ENCODE results near the gene PGM1. TPM values are rescaled to one million over a fixed set of nuclear protein-coding genes. Genes with fewer than 3 reads are reported as not detected.

PGM1 gene
- total RNA-seq, 1 donor from 2014 or later: 199 TPM

DNA sequence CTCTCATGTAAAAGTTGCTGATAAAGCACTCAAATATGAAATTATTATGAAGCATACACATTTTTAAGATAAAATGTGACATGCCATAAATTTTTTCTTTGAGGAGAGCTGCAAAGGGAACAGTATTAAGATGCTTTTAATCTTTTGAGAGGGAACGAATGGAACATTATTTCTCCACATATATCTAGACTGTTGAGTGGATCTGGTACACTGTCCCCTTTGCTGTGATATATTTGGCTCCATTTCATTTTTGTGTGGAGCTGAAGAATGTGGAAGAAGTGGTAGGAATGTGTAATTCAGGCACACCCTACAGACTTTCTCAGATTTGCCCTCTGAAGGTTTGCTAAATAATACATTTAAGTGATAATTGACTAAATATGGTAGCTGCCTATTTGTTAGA is 31.7 kb downstream of the PGM1 start:
- intact Hi-C loops (cut with DNase I): no loop called here
- DNase-seq (ENCODE audit: low spot score): no peak

DNA sequence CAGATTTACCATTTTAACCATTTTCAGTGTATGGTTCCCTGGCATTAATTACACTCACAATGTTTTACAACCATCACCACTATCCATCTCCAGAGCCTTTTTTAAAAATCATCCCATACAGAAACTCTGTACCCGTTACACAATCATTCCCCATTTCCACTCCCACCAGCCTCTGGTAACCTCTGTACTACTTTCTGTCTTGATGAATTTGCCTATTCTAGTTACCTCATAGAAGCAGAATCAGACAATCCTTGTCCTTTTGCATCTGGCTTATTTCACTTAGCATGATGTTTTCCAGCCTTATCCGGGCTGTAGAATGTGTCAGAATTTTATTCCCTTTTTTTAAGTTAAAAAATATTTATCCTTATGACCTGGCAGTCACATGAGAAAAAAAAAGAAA is 33.0 kb downstream of the PGM1 start:
- no peak for DNase-seq (ENCODE audit: low spot score)
- intact Hi-C loops (cut with DNase I): no loop called here

DNA sequence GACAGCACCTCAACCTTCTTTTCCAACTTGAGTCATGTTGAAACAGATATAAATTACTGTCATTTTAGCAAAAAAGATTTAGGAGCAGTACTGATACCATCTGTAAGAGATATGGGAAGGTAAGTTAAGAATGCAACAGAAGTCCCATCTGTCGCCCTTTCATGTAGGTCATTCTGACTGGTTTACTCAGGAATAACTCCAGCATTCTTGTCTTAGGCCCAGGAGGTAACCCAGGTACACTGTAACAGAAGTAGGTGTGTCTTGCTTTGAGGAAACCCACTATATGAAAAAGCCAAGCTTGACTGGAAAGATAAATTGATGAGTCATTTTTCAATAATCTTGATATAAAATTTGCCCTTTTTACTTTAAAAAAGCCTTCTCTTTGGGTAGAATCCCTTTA is 35.4 kb downstream of the PGM1 start:
- intact Hi-C loops (cut with DNase I): no loop called here
- no peak for DNase-seq (ENCODE audit: low spot score)

DNA sequence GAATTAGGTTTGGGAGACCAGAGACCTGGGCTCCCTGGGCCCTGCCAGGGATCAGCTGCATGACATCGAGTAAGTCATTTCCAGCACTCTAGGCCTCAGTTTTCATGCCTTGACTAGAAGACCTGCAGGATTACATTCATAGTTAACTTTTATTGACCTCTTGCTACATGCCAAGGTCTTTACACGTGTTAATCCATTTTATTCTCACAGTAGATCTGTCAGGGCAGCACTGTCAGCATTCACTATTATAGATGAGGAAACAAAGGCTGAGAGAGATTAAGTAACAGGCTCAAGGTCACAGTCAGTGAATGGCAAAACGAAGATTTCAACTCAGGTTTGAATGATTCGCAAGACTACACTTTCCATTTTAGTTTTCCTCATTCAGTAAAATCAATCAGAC is 37.0 kb downstream of the PGM1 start:
- intact Hi-C loops (cut with DNase I): no loop called here
- no peak for DNase-seq (ENCODE audit: low spot score)

DNA sequence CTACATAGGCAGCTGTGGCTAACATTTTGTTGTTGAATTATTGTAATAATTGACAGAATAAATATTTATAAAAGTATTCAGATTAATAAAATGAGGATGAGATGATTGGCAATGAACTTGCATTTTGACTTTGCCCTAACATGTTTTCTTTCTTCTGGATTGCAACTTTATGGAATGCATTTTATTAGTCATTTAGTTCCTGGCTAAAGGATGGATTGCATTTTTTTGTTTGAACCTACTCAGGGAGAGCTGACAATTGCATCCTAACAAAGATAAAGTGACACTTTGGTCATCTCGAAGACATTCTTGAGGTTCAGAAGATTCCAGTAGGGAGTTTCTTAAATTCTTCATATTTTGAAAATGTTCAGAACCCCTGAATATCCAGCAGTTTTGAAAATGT is 37.5 kb downstream of the PGM1 start:
- no peak for DNase-seq (ENCODE audit: low spot score)
- intact Hi-C loops (cut with DNase I): no loop called here

DNA sequence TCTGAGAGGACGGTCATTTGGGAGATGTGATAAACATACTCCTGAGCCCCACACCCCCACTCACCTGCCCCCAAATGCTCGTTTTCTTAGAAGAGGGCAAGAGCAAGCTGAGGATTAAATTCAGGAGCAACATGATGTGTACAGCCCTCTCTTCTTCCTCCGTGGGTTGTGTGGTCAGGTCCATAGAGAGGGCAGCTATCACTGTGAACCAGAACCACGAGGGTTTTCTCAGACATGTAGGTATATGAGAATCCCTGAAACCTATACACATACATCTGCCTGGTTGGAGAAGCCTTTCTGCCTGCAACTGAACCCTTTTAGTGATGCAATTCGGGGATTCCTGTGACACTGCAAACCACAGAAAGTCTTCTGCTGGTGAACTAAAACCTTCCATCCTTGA is 38.9 kb downstream of the PGM1 start:
- intact Hi-C loops (cut with DNase I): no loop called here
- no peak for DNase-seq (ENCODE audit: low spot score)

DNA sequence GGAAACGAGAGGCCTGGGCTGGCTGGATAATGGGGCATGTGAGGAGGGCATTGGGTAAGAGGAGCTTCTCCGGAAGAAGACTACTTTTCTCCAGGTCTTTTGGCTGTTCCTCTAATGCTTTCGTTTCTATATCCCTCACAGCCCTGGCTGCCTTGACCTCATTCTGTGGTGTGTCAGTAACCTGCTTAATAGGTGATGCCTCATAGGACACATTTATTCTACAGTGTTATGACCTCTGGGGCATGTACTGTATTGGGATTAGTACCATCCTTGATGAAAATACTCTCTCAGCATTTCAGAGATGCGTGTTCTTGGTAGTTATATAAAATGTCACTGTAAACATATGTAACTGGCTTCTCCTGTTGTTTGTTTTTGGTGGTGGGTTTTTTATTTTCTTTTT is 40.1 kb downstream of the PGM1 start:
- no peak for DNase-seq (ENCODE audit: low spot score)
- intact Hi-C loops (cut with DNase I): no loop called here

DNA sequence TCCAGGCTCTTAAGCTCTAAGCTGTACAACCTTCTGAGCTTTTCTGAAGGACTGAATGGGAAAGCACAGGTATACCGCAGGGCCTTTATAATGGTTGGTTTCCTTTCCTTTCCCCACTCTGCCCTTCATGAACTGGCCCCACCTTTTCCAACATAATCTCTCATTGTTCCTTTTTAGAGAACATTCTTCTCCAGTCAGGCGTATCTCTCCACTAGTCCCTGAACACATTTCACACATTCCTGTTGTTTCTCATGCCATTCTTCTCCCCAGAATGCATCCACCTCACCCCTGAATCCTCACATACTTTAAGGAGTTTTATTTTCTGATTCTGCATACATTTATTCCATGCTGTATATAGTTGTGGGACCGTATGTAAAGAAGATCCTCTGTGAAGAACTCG is 41.3 kb downstream of the PGM1 start:
- DNase-seq (ENCODE audit: low spot score): no peak
- intact Hi-C loops (cut with DNase I): no loop called here

DNA sequence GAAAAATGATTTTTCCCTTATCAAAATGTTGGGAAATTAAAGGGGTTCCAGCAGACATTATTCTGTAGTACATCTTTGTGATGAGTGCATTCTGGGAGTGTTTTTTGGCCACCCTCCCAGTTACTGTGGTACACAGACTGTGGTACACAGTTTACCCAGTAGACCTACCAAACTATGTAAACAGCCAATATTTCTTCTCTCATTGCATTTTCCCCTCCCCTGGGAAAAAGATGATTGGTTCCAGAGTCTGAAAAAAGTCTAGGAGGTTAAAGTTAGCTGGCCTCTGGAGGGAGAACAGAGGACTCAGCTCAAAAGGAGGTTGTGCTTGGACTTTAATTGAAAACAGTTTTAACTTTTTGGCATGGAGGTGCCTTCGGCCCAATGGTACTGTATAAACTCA is 42.5 kb downstream of the PGM1 start:
- DNase-seq (ENCODE audit: low spot score): no peak
- intact Hi-C loops (cut with DNase I): no loop called here

DNA sequence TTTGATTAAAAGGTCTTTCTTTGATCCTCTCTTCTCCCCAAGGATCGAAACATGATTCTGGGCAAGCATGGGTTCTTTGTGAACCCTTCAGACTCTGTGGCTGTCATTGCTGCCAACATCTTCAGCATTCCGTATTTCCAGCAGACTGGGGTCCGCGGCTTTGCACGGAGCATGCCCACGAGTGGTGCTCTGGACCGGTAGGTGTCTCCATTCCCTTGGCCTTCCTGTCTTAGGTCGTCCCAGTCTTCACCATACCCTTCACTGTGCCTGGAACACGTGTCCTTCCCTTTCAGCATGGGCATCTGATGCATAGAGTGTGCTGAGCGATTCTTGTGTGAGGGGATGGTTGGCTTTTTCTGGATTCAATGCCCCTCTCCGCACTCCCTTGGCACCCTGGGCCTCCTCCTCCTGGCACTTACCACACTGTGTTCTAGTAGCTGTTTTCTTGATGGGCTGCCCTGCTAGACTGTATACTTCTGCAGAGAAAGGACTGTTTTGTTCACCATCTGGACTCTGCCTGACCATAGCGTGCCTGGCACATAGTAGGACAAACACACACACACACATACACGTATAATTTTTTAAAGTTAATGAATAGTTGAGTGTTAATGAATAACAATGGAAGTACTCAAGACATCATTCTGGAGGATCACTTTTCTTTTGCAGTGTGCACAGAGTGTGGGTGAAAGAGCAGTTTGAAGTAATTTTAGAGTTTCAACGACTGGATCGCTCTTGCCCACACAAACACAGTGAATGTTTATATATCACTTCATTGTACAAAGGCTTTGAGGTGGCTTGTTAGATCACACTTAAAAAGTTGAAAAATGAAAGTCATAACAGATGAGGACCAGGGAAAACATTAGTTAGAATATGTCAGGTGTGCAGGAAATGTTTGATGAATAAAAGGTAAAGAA is 43.2 kb downstream of the PGM1 start:
- intact Hi-C loops (cut with DNase I): no loop called here
- DNase-seq (ENCODE audit: low spot score): no peak

DNA sequence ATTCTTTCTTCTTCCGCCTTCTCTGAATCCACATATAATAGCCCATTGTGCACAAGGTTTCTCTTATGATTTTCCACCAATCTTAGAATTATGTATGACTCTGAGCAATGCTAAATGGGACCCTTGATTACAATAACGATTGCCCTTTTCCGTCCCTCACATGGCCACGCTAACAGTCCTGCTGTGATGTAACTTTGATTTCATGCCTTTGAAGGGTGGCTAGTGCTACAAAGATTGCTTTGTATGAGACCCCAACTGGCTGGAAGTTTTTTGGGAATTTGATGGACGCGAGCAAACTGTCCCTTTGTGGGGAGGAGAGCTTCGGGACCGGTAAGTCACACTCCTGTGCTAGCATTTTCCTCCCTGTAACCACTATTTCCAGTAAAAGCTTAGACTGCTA is 45.3 kb downstream of the PGM1 start:
- no peak for DNase-seq (ENCODE audit: low spot score)
- intact Hi-C loops (cut with DNase I): no loop called here

DNA sequence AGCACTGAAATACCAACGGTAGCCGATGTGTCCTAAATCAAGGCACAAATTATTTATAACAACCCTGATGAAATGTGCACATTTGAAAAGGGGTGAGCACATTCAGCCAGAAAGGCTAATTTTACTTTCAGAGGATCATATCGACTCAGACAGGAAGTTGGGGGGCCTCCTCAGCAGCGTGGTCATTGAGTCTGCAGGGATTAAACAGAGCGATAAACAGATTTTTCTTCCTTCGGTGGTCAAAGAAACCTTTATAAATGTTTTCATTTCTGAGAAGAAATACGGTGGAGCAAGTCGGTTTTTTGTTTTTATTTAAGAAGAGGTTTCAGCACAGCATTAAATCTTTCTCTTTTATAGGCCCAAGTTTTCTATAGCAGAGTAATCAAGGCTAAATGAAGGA is 45.7 kb downstream of the PGM1 start:
- no peak for DNase-seq (ENCODE audit: low spot score)
- intact Hi-C loops (cut with DNase I): no loop called here

DNA sequence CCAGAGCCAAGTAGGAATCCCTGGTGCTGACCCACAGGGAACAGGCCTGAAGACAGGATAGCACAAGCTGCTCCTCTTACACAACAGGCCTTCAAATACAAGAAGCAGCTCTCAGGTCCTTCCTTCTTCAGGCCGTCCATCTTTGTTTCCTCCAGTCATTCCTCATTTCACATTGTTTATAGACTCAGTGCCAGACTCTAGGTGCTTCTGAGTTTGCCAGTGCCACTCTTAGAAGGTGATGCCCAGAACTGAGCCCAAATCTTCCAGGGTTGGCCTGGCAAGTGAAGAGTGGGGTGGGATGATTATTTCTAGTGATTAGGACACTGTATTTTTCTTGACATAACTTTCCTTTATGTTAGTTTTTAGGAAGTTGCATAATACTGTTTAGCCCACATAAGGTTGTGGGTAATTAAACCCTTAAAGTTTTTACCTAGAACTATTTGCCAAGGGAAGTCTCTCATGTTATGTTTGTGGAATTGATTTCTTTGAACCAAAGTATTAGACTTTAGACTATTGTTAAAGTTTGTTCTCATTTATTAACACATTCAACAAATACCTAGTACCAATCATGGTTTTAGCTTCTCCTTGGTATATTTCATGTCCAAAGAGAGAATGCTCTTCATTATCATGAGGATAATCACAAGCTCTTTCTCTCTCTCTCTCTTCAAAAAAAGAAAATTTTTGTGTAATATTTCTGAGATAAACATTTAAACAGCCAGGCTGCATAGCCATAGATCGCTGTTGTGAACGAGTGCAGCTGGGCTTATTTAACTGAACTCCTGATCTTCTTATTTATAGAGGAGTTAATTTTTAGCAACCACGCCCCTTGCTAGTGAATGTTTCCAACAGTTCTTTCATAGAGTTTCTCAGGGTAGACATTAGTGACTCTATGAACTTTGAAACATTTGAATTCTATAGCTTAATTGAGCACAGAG is 47.7 kb downstream of the PGM1 start:
- DNase-seq (ENCODE audit: low spot score): no peak
- intact Hi-C loops (cut with DNase I): no loop called here

DNA sequence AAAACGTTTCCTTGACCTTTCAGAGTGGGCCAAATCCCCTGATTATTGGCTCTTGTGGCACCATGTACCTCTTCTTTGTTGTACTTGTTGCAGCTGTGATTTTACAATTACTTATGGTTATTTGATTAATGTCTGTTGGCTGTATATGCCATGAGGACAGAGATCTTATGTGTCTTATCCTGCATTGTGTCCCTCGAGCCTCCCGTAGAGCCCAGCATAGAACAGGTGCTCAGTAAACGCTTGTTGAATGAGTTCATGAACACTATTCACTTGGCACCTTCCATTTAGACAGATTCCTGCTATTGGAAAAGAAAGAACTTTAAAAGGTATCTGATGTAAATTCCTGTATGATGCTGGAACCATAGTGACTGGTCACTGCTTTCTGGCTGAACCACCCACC is 48.4 kb downstream of the PGM1 start:
- intact Hi-C loops (cut with DNase I): no loop called here
- DNase-seq (ENCODE audit: low spot score): no peak

DNA sequence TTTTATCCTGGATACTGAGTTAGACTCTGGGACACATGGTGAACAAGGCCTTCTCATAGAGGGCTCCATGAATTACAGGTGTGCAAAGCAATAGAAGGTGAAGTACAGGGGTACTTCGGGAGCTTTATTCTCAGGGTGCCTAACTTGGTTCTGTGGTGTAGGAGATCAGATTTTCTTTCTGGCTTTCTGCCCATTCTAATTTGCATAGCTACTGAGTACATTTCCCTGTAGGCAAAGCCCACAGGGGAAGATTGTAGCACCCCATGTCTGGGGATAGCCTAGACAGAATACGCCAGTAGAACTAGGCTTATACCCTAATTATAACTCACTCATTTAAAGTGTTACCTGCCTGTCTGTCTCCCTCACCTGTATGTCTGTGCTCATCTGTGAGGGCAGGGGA is 49.7 kb downstream of the PGM1 start:
- intact Hi-C loops (cut with DNase I): no loop called here
- DNase-seq (ENCODE audit: low spot score): no peak

DNA sequence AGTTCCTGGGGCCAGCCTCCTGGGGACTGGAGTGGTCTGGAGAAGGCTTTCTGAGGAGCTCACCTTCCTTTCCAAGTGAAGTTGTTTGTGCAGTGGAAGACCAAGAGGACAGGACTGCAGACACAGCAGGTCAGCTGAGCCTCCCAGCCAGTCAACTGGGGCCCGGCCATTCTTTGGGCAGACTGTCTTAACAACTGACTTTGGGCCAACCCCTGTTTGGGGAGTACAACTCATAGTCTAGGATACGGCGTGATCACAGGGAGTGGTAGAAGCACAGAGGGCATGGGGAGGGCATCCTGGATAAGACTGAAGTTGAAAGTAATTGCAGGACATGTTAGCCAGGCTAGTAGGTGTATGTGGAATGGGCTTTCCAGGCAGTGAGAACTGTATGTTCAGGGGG is 50.3 kb downstream of the PGM1 start:
- intact Hi-C loops (cut with DNase I): no loop called here
- no peak for DNase-seq (ENCODE audit: low spot score)

DNA sequence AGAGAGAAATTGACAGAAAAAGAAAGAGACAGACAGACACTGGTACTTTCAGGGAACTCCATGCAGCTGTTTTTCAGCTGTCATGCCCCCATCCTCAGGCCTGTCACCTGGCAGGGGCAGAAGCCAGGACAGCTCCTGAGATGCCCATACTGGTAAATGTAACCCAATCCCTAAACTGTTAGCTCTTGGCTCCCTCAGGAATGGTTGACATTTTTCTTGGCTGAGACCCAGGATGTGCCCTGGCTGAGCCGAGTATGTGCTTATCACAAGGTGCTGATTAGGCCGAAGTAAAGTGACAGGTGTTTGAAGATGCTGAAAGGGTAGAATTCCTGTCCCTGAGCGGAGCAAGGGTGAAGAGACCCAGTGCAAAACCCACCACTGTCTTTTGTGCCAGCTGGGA is 50.7 kb downstream of the PGM1 start:
- intact Hi-C loops (cut with DNase I): no loop called here
- no peak for DNase-seq (ENCODE audit: low spot score)

DNA sequence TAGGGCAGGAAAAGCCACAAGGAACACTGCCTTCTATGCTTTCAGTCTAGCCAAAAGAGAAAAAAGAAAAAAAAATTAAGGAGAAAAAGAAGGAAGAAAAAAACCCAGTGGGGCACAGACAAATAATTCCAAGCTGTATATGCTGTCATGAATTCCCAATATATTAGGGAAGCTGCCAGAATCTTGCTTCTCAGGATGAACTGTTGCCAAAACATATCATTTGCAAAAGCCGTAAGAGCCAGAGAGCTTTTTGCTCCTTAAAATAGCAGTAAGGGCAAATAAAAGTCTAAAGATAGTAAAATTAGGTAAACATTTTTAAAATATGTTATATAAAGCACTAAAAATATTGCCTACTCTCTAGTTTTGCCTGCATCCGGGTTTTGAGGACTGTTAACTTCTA is 52.1 kb downstream of the PGM1 start:
- intact Hi-C loops (cut with DNase I): no loop called here
- DNase-seq (ENCODE audit: low spot score): no peak

DNA sequence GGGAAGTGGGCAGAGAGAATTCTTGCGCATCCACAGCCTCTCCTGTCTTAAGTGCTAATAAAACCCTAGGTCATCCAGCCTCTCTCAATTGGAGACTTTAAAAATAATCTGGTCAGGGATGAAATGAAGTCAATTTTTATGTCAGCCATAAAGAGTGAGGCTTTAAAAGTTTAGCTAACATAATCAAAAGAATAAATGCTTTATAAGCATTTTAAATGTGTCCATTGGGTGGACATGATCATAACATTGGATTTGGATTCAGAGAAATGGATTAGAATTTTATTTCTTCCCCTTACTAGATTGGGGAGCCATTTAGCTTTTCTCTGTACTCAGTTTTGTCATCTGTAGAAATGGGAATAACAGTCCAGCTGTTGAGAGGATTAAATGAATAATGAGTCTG is 55.5 kb downstream of the PGM1 start:
- intact Hi-C loops (cut with DNase I): no loop called here
- no peak for DNase-seq (ENCODE audit: low spot score)

DNA sequence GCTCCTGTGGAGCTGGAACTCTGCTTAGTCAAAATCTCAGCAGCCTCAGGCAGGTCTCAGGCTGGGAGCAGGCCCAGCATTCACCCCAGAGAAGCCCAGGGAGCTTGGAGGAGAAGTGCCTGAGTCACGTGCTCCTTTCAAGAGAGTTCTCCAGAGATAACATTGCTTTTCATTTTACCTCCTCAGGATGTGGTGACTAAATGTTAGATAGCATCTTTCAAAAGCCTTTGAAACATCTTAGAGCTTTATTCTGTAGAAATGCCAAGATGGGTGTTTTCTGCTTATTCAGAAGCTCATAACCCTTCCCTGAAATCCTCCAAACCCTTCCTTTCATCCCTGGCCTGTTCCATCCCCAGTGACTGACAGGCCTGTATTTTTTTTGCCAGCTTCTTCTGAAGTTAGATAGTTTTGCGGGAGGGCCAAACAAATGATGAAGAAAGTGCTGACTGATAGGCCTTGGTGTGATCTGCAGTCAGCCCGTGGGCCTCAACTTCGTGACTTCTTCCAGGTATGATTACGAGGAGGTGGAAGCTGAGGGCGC is 58.0 kb downstream of the PGM1 start:
- intact Hi-C loops (cut with DNase I): no loop called here
- DNase-seq (ENCODE audit: low spot score): no peak

DNA sequence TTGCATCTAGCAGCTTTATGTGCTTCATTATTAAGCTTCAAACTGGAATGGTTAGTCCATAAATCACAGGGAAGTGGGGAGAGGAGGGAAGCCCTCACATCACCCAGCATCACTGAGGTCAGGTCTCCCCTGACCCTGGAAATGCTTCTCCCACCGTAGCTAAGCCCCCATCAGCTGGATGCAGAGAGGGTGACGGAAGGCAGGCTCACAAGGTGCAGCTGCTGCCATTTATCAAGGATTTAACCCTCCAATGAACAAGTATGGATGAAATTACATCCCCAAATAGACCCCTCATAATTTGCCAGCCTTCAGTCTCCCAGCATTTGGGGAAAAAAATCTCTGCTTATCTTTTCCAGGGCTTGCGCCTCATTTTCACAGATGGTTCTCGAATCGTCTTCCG is 60.8 kb downstream of the PGM1 start:
- intact Hi-C loops (cut with DNase I): no loop called here
- no peak for DNase-seq (ENCODE audit: low spot score)
